Ishikawa (cell line): ENCODE results near the gene GXYLT2.

Experiments used
- CEBPB ChIP-seq: IDR thresholded peaks from 2 replicates; pipeline ENCODE4 v1.6.1; 2012
- EGR1 ChIP-seq: IDR thresholded peaks from 2 replicates; pipeline ENCODE4 v1.6.1; 2012
- EP300 ChIP-seq: IDR thresholded peaks from 2 replicates; pipeline ENCODE4 v1.6.1; 2012; ENCODE audit warnings: borderline replicate concordance
- FOXM1 ChIP-seq: IDR thresholded peaks from 2 replicates; pipeline ENCODE4 v1.6.1; 2012; ENCODE audit warnings: low read depth, borderline replicate concordance
- RAD21 ChIP-seq: IDR thresholded peaks from 2 replicates; pipeline ENCODE4 v1.6.1; 2012; ENCODE audit warnings: low read depth
- TAF1 ChIP-seq: IDR thresholded peaks from 2 replicates; pipeline ENCODE4 v1.6.1; 2012; ENCODE audit warnings: low read depth, mild to moderate bottlenecking
- TCF12 ChIP-seq: IDR thresholded peaks from 2 replicates; pipeline ENCODE4 v1.6.1; 2012; ENCODE audit warnings: low read depth
- TEAD4 ChIP-seq: IDR thresholded peaks from 2 replicates; pipeline ENCODE4 v1.6.1; 2012
- YY1 ChIP-seq: IDR thresholded peaks from 2 replicates; pipeline ENCODE4 v1.6.1; 2012; ENCODE audit warnings: low read depth
- ZBTB7A ChIP-seq: IDR thresholded peaks from 2 replicates; pipeline ENCODE4 v1.6.1; 2012; ENCODE audit warnings: low read depth
- TF ChIP-seq, protein P1 (sequence below): IDR thresholded peaks from 2 replicates; pipeline ENCODE4 v1.6.1; 2012; ENCODE audit warnings: low read depth, mild to moderate bottlenecking
- TF ChIP-seq, protein P2 (sequence below): IDR thresholded peaks from 2 replicates; pipeline ENCODE4 v1.6.1; 2012

GRCh38 chr3:72847282-72847681 lies 40.6 kb upstream of the GXYLT2 start:
- no peak for TF ChIP-seq RAD21
- no peak for TF ChIP-seq ZBTB7A
- TF ChIP-seq, protein P1, sequence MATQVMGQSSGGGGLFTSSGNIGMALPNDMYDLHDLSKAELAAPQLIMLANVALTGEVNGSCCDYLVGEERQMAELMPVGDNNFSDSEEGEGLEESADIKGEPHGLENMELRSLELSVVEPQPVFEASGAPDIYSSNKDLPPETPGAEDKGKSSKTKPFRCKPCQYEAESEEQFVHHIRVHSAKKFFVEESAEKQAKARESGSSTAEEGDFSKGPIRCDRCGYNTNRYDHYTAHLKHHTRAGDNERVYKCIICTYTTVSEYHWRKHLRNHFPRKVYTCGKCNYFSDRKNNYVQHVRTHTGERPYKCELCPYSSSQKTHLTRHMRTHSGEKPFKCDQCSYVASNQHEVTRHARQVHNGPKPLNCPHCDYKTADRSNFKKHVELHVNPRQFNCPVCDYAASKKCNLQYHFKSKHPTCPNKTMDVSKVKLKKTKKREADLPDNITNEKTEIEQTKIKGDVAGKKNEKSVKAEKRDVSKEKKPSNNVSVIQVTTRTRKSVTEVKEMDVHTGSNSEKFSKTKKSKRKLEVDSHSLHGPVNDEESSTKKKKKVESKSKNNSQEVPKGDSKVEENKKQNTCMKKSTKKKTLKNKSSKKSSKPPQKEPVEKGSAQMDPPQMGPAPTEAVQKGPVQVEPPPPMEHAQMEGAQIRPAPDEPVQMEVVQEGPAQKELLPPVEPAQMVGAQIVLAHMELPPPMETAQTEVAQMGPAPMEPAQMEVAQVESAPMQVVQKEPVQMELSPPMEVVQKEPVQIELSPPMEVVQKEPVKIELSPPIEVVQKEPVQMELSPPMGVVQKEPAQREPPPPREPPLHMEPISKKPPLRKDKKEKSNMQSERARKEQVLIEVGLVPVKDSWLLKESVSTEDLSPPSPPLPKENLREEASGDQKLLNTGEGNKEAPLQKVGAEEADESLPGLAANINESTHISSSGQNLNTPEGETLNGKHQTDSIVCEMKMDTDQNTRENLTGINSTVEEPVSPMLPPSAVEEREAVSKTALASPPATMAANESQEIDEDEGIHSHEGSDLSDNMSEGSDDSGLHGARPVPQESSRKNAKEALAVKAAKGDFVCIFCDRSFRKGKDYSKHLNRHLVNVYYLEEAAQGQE = no peak
- no peak for TF ChIP-seq EGR1
- no peak for TF ChIP-seq TAF1
- no peak for TF ChIP-seq CEBPB
- no peak for TF ChIP-seq FOXM1
- TF ChIP-seq, protein P2, sequence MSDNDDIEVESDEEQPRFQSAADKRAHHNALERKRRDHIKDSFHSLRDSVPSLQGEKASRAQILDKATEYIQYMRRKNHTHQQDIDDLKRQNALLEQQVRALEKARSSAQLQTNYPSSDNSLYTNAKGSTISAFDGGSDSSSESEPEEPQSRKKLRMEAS = no peak
- TF ChIP-seq TCF12 = no peak
- no peak for TF ChIP-seq EP300
- no peak for TF ChIP-seq YY1
- no peak for TF ChIP-seq TEAD4
